Mammary epithelial cell (primary cell): Measurements from ENCODE around the gene FBXL7.

ENCODE experiments used
- CTCF ChIP-seq, 2 donors: IDR thresholded peaks in 1 of 2; conservative IDR thresholded peaks in 1 of 2; 2 replicates each; pipeline ENCODE4 v1.5.1; 2011 to 2012; ENCODE audit warnings: inconsistent platforms in 2 of 2, low read length in 2 of 2, mild to moderate bottlenecking in 2 of 2, control low read depth in 1 of 2, low read depth in 1 of 2; ENCODE audit not compliant: insufficient read depth in 1 of 2; ENCODE audit errors: extremely low read depth in 1 of 2
- EZH2 ChIP-seq: IDR thresholded peaks from 2 replicates; pipeline ENCODE4 v1.6.1; 2012; ENCODE audit warnings: low read length, inconsistent platforms, borderline replicate concordance

GRCh38 chr5:15618938-15619337 lies 119.0 kb downstream of the FBXL7 start:
- TF ChIP-seq CTCF (conservative IDR thresholded peaks at IDR 0.05 in 1 of 2, IDR thresholded peaks at IDR 0.05 in 1 of 2; ENCODE audit: extremely low read depth in 1 of 2, insufficient read depth in 1 of 2, low read depth in 1 of 2, low read length in 2 of 2) (no peak), EZH2 (no peak)
